HG03095 (cell line): Measurements from ENCODE around the gene KLF11.
A peak's percentile ranks its signal among the peaks of the same experiment; 100 is the strongest.
"Not testable (repeated sequence)": the region's sequence is repeated elsewhere in the genome, so short reads cannot be mapped to it uniquely, and the experiment has no call there.

Experiments used
- ATAC-seq: cut with Tn5 transposase; IDR thresholded peaks from one replicate; pipeline ENCODE4 v1.9.1; 2021; ENCODE audit warnings: moderate library complexity; ENCODE audit not compliant: unreplicated experiment

The KLF11 gene

GRCh38 chr2:10080536-10081304, 37.4 kb downstream of the KLF11 start:
- peak; percentile 15 for ATAC-seq

DNA sequence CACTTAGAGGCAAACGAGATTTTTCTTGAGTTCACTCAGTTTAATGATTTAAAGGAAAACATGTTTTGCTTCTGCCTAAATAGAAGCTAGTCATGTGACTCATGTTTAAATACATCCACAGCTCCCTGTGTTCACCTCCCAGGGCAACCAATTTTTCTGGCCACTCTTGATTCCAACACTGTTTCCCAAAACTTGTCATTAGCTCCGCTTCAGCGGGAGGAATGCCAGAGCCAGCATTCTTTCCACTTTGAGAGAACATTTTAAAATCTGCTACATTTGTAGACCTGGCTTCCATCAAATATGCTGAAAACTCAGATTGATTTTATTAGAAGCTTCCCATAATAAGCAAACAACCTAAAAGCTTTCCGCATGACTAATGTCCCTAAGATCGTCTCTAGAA, 39.7 kb downstream of the KLF11 start:
- ATAC-seq, result no peak

GRCh38 chr2:10083692-10084211, 40.4 kb downstream of the KLF11 start:
- no peak for ATAC-seq

- no peak for ATAC-seq
Measured at GRCh38 chr2:10084223-10084865, 41.0 kb downstream of the KLF11 start.

DNA sequence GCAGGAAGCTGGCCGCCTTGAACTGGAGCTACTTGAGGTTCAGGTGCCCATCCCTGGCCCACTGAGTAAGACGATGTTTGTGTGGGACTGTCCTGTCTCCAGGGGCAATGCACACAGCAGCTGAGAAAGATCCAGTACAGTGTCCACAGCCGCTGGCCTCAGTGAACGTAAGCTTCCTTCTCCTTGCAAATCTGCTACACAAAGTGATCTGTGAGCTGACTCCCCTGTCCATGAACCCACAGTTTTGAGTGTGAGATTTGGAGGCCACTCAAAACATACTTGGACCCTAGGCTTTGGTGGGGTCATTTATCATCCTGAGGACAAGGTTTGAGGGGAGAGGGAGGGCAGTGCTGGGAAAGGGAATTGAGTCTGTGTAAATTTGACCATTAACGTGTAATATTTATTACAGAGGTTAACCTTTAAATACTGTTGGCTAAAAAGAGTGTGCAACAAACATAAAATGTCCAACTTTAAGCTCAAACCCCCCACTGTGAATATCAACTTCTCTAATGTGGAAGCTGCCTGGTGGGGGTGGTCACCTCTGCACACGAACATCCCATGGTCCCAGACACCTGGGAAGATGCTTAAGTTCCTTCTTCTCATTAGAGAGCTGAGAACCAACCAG, 41.8 kb downstream of the KLF11 start:
- no peak for ATAC-seq

DNA sequence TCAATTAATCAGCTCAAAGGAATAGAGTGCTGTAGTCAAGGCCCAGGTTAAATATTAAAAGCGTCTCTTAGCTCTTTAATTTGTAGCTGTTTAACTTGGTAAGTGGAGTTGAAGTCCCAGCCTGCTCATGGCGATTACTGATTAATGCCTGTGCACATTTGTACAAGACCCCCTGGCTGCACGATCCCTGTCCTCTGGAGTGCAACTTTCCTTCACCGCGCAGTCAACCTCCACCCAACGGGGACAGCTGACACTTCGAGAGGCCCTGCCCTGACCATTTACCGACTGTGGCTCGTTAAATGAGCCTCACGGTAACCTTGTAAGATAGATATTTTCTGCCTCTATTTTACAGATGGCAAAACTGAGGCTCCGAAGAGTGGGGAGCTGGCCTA, 42.3 kb downstream of the KLF11 start:
- ATAC-seq, result no peak

- ATAC-seq, result no peak
Measured at GRCh38 chr2:10086950-10087349, 43.6 kb downstream of the KLF11 start.

GRCh38 chr2:10087360-10087759, 44.0 kb downstream of the KLF11 start:
- ATAC-seq, result no peak

DNA sequence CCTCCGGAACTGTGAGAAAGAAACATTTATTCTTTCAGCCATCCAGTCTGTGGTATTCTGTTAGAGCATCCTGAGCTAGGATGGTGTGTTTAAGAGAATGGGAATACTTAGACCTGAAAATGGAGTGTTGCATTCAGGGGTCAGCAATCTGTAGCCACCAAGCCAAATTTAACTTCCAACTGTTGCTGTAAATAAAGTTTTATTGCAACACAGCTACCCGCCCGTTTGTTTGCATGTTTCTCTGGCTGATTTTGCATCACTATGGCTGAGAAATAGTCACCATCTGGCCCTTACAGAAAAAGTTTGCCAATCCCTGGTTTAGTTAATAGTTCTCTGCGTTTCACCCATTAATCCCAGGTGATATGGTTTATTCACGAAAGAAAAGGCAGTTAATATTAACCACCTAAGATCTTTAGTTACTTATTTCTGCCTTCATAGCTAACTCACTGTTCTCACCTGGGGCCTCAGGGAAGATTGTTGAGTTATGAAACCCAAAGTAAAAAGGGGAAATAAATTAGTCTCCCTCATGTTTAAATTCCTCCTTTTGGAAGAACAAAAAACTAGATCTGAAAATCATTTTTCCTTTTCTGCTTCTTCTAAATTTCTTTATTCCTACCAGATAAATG, 46.3 kb downstream of the KLF11 start:
- ATAC-seq, result no peak

- no peak for ATAC-seq
Measured at GRCh38 chr2:10091182-10091888, 48.0 kb downstream of the KLF11 start.

GRCh38 chr2:10091889-10092244, 48.5 kb downstream of the KLF11 start:
- ATAC-seq, result not testable (repeated sequence)

- ATAC-seq, result no peak
Measured at GRCh38 chr2:10094271-10094814, 51.0 kb downstream of the KLF11 start.

GRCh38 chr2:10095175-10095574, 51.8 kb downstream of the KLF11 start:
- ATAC-seq, result no peak

DNA sequence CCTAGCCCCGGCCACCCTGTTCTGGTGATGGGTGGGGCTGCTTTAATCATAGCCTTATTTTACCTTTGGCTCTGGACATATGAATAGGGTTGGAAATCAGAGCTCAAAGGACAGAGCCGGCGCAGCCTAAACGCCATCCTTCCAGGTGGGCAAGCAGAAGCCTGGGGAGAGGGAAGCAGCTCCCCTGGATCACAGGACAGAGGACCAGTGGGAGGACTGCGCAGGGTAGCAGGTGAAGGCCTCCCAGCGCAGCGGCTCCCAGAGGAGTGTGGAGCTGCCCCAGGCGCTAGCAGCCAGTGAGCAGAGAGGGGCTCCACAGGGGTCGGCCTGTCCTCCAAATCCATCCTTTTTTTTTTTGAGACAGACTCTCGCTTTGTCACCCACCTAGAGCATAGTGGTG, 53.3 kb downstream of the KLF11 start:
- ATAC-seq, result no peak

- peak; percentile 70 for ATAC-seq
Measured at GRCh38 chr2:10097352-10098148, 54.2 kb downstream of the KLF11 start.

DNA sequence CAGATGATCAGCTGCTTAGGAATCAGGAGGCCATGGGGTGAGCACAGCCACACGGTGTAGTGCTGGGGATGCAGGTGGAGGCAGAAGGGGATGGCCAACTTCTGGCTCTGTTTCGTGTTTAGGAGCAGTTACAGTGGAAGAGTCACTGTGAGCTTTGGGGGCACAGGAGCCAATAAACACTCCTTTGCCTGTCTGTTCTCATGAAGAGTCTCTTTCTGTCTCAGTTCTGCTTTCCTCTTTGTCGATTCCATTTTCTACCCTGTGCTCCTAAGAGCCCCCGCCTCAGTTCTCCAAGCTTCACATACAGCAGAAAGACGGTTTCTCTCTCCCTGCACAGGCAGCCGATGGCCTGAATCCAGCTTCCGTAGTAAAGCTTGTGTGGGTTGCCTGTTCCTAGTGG, 58.1 kb downstream of the KLF11 start:
- no peak for ATAC-seq

DNA sequence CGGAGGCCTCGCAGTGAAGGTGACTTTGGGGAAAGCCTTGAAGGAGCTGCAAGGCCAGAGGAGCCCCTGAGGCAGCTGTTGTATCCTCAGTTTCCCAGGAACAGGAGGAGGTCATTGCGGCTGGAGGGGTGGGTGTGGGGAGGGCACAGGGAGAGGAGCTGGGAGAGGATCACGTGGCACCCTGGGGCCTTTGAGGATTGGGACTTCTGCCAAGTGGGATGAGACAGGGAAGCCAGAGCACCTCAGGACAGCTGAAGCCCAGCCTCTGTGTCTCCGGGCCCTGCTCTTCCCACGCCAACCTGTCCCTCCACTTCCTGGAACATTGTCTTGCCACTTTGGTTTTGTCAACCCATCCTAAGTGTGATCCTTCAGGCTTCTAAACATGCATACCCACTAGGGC, 59.8 kb downstream of the KLF11 start:
- ATAC-seq, result no peak
